ENCODE measurements around the gene CHAF1A.
A peak's percentile ranks its signal among the peaks of the same experiment; 100 is the strongest.

The CHAF1A gene

DNA sequence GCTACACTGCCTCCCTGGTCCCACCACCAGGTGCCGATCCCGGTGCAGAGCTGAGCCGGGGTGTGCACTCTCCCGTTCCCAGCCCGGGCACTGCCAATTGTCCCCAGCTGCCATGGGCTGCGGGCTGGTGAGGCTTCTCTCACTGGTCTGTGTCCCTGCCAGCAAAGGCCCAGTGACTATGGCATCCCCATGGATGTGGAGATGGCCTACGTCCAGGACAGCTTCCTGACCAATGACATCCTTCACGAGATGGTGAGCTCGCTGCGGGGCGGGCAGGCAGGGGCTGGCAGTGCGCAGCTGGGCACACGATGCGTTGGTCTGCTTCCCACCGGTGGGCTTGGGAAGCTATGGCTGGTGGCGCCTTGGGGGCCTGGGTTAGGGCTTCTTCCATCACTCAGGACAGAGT is 44.5 kb upstream of the CHAF1A start:
- Mint-ChIP-seq H3K4me1 (peaks cover 8% of the 10 kb centered on the region), H3K27ac (no peak overlapping the region), H3K27me3 (ENCODE audit: low read depth) (no peaks in the 10 kb centered on the region), H3K36me3 (ENCODE audit: low read depth) (peaks cover 10% of the 10 kb centered on the region), H3K4me3 (no peak overlapping the region), H3K9me3 (no peaks in the 10 kb centered on the region)
- TF ChIP-seq, protein P1, sequence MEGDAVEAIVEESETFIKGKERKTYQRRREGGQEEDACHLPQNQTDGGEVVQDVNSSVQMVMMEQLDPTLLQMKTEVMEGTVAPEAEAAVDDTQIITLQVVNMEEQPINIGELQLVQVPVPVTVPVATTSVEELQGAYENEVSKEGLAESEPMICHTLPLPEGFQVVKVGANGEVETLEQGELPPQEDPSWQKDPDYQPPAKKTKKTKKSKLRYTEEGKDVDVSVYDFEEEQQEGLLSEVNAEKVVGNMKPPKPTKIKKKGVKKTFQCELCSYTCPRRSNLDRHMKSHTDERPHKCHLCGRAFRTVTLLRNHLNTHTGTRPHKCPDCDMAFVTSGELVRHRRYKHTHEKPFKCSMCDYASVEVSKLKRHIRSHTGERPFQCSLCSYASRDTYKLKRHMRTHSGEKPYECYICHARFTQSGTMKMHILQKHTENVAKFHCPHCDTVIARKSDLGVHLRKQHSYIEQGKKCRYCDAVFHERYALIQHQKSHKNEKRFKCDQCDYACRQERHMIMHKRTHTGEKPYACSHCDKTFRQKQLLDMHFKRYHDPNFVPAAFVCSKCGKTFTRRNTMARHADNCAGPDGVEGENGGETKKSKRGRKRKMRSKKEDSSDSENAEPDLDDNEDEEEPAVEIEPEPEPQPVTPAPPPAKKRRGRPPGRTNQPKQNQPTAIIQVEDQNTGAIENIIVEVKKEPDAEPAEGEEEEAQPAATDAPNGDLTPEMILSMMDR (IDR thresholded peaks at IDR 0.05; ENCODE audit: unreplicated experiment in 3 of 3): no peak

GRCh38 chr19:4358709-4359626 is 43.5 kb upstream of the CHAF1A start:
- TF ChIP-seq, protein P1 (IDR thresholded peaks at IDR 0.05; ENCODE audit: unreplicated experiment in 3 of 3): no peak
- H3K9me3 Mint-ChIP-seq: no peaks in the 10 kb centered on the region
- peaks cover 13% of the 10 kb centered on the region for H3K36me3 Mint-ChIP-seq (ENCODE audit: low read depth)
- no peak overlapping the region for H3K4me3 Mint-ChIP-seq
- H3K27me3 Mint-ChIP-seq (ENCODE audit: low read depth): no peaks in the 10 kb centered on the region
- peaks cover 8% of the 10 kb centered on the region for H3K4me1 Mint-ChIP-seq
- H3K27ac Mint-ChIP-seq: no peak overlapping the region

DNA sequence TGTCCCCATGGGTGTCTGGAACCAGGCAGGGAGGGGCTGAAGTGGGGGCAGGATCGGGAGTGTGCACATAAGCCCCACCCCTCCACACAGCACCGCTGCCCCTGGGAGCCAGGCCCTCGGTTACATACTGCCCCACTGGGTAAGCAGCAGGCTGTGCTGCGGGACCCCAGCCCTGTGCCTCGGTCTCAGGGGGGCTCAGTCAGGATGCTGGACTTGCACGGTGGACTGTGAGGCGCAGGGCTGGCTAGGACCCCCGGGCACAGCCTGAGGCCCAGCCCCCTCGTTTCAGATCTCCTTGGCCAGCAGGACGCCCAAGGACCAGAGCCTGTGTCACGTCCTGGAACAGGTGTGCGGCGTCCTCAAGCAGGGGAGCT is 42.8 kb upstream of the CHAF1A start:
- Mint-ChIP-seq H3K27ac (no peak overlapping the region), H3K9me3 (no peaks in the 10 kb centered on the region), H3K4me1 (peaks cover 8% of the 10 kb centered on the region), H3K36me3 (ENCODE audit: low read depth) (peaks cover 13% of the 10 kb centered on the region), H3K4me3 (no peak overlapping the region), H3K27me3 (ENCODE audit: low read depth) (no peaks in the 10 kb centered on the region)
- TF ChIP-seq, protein P1 (IDR thresholded peaks at IDR 0.05; ENCODE audit: unreplicated experiment in 3 of 3): no peak

DNA sequence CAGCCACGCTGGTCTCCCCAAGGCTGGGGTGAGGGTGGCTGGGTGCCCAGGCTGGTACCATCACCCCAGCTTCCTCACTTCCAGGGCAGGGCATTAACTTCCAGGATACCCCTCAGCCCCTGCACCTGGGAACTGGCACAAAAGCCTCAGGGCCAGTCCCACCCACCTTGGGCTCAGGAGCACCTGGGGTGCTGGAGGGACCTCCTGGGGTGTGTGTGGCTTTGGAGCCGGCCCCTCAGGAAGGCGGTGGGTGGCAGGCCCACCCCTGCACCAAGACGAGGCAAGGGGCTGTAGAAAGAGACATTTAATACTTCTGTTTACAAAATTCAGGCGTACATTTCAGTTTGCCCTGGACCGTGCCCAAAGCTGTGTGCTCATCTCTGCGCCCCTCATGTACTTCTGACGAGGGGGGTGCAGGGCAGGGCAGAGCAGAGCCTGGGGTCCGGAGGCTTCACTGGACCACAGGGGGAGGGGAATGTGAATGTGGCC is 42.3 kb upstream of the CHAF1A start:
- Mint-ChIP-seq H3K9me3 (no peaks in the 10 kb centered on the region), H3K27ac (peak overlapping the region; percentile 44 to 81 (median 63)), H3K4me1 (peaks cover 8% of the 10 kb centered on the region), H3K36me3 (ENCODE audit: low read depth) (peaks cover 13% of the 10 kb centered on the region), H3K4me3 (no peak overlapping the region), H3K27me3 (ENCODE audit: low read depth) (no peaks in the 10 kb centered on the region)
- TF ChIP-seq, protein P1 (IDR thresholded peaks at IDR 0.05; ENCODE audit: unreplicated experiment in 3 of 3): no peak

DNA sequence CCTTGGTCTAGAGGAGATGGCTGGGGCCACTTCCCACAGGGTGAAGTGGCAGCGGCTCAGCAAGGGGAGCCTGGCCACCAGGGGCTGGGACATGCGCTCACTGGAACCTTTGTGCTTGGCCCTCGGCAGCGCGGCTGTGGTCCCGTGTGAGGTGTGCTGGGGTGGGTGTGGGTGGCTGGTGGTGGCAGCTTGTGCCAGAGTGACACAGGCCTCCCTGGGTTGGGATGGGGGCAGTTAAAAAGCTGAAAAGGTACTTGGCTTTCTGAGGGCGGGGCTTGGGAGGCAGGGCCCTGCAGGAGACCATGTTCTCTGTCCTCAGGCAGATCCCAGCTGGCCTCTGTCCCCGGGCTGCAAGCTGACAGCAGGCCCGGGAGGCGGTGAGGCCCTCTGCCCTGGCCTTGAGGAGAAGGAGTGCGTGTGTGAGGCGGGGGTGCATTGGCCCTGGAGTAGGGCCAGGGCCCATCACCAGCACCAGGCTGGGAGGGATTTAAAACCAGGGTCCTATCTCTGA is 41.7 kb upstream of the CHAF1A start:
- Mint-ChIP-seq H3K9me3 (no peaks in the 10 kb centered on the region), H3K36me3 (ENCODE audit: low read depth) (peaks cover 13% of the 10 kb centered on the region), H3K4me3 (no peak overlapping the region), H3K4me1 (peaks cover 8% of the 10 kb centered on the region), H3K27me3 (ENCODE audit: low read depth) (no peaks in the 10 kb centered on the region), H3K27ac (peak overlapping the region; percentile 44 to 81 (median 63))
- TF ChIP-seq, protein P1 (IDR thresholded peaks at IDR 0.05; ENCODE audit: unreplicated experiment in 3 of 3): no peak

All from nephron (organoid).